ENCODE results near the gene SF3B2. TPM values are rescaled to one million over a fixed set of nuclear protein-coding genes. Genes with fewer than 3 reads are reported as not detected.
A peak's percentile ranks its signal among the peaks of the same experiment; 100 is the strongest.

SF3B2 gene
- total RNA-seq, 1 donor from 2014 or later, result 204 TPM

DNA sequence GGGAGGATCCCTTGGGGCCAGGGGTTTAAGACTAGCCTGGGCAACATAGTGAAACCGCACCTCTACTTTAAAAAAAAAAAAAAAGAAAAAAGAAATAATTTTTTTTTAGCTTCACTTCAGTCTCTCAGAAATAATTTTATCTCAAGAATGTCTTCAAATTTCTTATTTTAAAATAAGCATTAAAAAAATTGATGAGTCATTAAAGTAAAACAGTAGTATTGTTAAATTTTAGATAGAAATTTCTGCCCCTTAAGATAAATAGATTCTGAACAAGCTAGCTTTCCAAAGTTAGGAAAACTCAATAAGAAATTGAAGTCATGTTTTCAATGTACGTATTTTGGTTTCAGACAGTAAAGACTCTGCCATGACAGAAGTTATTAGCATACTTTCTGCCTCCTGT is 10.2 kb downstream of the SF3B2 start:
- DNase-seq (ENCODE audit: low read depth), result no peak
- TF ChIP-seq CTCF (conservative IDR thresholded peaks at IDR 0.05; ENCODE audit: low read depth, low read length), result no peak
- H3K4me3 ChIP-seq (ENCODE audit: low read depth, low read length), result no peak overlapping the region

DNA sequence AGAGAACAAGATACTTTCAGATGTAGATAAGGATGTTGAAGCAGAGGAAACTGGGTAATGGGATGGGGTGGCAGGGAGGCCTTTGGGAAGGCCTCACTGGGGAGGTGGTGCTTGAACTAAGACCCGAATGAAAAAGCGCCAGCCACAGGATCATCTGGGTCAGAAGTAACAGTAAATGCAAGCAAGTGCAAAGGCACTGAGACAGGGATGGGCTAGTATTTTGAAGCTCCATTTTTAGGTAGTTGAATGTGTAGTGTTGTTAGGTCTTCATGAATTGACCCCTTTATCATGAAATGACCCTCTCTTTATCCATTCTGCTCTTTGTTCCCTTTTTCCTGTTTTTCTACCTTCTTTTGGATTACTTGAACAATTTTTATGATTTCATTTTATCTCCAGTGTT is 11.7 kb downstream of the SF3B2 start:
- no peak for TF ChIP-seq CTCF (conservative IDR thresholded peaks at IDR 0.05; ENCODE audit: low read depth, low read length)
- no peak overlapping the region for H3K4me3 ChIP-seq (ENCODE audit: low read depth, low read length)
- no peak for DNase-seq (ENCODE audit: low read depth)

- no peak for TF ChIP-seq CTCF (conservative IDR thresholded peaks at IDR 0.05; ENCODE audit: low read depth, low read length)
- no peak overlapping the region for H3K4me3 ChIP-seq (ENCODE audit: low read depth, low read length)
- DNase-seq (ENCODE audit: low read depth), result no peak
Measured at GRCh38 chr11:66064571-66064970, 12.4 kb downstream of the SF3B2 start.

GRCh38 chr11:66066751-66067150 is 14.6 kb downstream of the SF3B2 start:
- no peak for TF ChIP-seq CTCF (conservative IDR thresholded peaks at IDR 0.05; ENCODE audit: low read depth, low read length)
- no peak overlapping the region for H3K4me3 ChIP-seq (ENCODE audit: low read depth, low read length)
- DNase-seq (ENCODE audit: low read depth), result no peak

GRCh38 chr11:66067640-66068039 is 15.5 kb downstream of the SF3B2 start:
- no peak overlapping the region for H3K4me3 ChIP-seq (ENCODE audit: low read depth, low read length)
- no peak for DNase-seq (ENCODE audit: low read depth)
- TF ChIP-seq CTCF (conservative IDR thresholded peaks at IDR 0.05; ENCODE audit: low read depth, low read length), result no peak

DNA sequence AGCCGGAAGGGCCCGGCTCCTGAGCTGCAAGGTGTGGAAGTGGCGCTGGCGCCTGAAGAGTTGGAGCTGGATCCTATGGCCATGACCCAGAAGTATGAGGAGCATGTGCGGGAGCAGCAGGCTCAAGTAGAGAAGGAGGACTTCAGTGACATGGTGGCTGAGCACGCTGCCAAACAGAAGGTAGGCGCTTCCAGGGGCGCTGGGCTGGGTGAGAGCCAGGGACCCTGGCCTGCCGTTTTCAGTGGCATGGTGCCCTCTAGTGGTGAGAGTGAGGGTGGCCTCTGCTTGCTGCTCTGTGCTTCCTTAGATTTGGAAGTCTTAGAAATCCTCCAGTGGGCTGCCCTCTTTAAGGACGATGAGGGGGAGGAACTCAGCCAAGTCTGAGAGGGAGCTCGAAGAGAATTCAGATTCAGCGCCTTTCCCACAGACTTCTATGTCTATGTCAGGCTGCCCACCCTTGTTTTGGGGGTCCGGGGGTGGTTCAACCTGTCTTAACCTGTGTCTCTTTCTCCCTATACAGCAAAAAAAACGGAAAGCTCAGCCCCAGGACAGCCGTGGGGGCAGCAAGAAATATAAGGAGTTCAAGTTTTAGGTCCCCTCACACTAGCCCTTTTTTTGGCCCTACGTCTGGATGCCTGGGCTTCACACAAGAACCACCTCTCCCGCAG is 16.1 kb downstream of the SF3B2 start:
- no peak overlapping the region for H3K4me3 ChIP-seq (ENCODE audit: low read depth, low read length)
- no peak for DNase-seq (ENCODE audit: low read depth)
- peak; percentile 91 for TF ChIP-seq CTCF (conservative IDR thresholded peaks at IDR 0.05; ENCODE audit: low read depth, low read length)

Data from epithelial cell of proximal tubule (primary cell).